Stomach smooth muscle (tissue), 2 donors: Measurements from ENCODE around the gene HS1BP3.

Source experiments
- H3K27ac ChIP-seq: one replicate; pipeline ENCODE4 v1.7.0; 2013; ENCODE audit warnings: mild to moderate bottlenecking, low read length, inconsistent platforms
- H3K27me3 ChIP-seq, 2 donors: one replicate each; pipeline ENCODE4 v1.7.0; 2013; ENCODE audit warnings: low read length in 2 of 2; ENCODE audit not compliant: insufficient read depth in 2 of 2, control insufficient read depth in 1 of 2
- H3K36me3 ChIP-seq, 2 donors: one replicate each; pipeline ENCODE4 v1.7.0; 2013; ENCODE audit warnings: low read length in 2 of 2; ENCODE audit not compliant: control insufficient read depth in 2 of 2, insufficient read depth in 2 of 2
- H3K4me1 ChIP-seq: one replicate; pipeline ENCODE4 v1.7.0; 2013; ENCODE audit warnings: low read length; ENCODE audit not compliant: control insufficient read depth, insufficient read depth
- H3K4me3 ChIP-seq, 2 donors: one replicate each; pipeline ENCODE4 v1.7.0; 2013; ENCODE audit warnings: low read length in 2 of 2
- H3K9ac ChIP-seq, 2 donors: one replicate each; pipeline ENCODE4 v1.7.0; 2013; ENCODE audit warnings: low read length in 2 of 2, mild to moderate bottlenecking in 1 of 2
- H3K9me3 ChIP-seq, 2 donors: one replicate each; pipeline ENCODE4 v1.7.0; 2013; ENCODE audit warnings: low read length in 2 of 2; ENCODE audit not compliant: control insufficient read depth in 2 of 2
- donor health status: healthy.
- donor health status: Pancreatic carcinoma.

Gene HS1BP3

DNA sequence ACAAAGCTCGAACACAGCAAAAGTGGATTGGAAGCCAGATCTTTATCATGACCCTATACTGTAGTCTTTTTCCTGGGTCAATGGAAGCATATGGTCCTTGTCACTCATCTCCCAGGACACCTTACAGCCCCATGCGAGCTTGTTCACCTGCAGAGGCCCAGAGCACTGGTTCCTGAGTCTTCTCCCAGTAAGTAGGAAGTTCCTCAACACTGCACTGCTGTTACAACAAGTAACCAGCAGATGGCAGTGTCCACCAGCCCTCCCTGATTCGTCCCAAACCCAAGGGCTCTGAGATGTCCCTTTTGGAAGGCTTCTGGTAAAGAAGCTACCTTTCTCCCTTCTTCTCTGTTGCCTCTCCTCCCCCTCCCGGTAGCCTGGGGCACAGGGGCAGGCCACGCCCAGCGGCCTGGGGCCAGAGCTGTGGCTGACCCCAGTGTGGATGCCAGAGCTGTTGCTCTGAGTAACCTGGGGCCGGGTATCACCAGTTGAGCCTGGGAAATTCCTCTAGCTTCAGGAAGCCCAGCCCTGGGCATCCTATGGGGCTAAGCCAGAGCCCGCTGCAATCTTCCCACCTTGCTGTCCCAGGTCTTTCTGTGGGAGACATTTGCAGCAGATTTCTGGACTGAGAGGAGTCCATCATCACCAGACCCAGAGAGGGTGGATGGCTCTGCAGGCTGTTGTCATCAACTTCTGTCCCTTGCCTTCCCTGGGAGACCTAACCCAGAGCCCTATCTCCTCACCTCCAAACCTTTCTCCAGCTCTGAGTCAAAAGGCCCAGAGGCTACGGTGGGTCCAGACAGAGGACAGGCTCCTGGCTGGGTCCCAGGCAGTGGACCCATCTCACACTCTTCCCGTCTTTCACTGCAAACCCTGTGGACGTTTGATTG lies 10.8 kb upstream of the HS1BP3 start:
- no peaks in the 10 kb centered on the region for H3K9me3 ChIP-seq
- H3K4me1 ChIP-seq, result peaks cover 16% of the 10 kb centered on the region
- peaks cover 35 to 51% of the 10 kb centered on the region in 2 donors for H3K27me3 ChIP-seq
- no peak overlapping the region for H3K9ac ChIP-seq
- H3K4me3 ChIP-seq, result no peak overlapping the region
- no peaks in the 10 kb centered on the region for H3K36me3 ChIP-seq
- H3K27ac ChIP-seq, result no peak overlapping the region

DNA sequence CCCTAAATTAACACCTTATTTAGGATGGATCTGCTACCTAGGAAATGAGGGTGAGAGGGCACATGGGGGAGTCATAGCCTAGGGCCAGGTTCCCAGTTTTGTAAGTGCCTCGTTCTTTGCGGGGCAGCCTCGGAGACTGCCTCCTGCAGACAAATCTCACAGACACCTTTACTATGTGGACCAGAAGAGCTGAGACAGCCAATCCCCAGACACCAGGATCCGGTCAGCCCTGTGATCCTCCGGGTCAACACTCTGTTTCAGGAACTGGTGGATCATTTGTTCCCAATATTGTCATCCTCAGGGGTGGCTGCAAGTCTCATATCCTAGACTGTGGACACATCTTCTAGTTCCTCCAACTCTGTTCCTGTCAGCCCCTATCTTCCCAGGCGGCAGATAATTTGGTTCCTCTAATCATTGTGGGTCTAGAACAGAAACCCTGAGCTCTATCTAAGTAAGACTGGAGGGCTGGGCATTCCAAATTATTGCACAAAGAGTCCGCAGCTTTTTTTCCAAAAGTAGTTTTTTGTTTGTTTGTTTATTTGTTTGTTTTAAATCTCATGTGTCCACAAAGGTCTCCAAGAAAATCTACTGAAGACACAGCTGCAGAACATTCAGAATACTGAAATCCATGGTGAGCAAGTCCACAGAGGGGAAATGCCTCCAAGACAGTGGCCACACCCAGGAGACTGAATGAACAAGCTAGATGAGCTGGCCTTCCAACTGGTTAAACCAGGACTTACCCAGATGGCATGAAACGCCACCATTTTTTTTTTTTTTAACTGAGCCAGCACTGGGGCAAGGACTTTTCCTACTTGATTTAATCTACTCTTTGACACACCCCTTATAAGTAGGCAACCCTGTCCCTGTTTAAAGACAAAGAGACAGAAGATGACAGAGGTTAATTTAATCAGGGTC lies 9.9 kb upstream of the HS1BP3 start:
- H3K27me3 ChIP-seq, result peaks cover 31 to 42% of the 10 kb centered on the region in 2 donors
- H3K9me3 ChIP-seq, result no peaks in the 10 kb centered on the region
- H3K4me1 ChIP-seq, result peaks cover 7% of the 10 kb centered on the region
- H3K36me3 ChIP-seq, result no peaks in the 10 kb centered on the region
- no peak overlapping the region for H3K4me3 ChIP-seq
- no peak overlapping the region for H3K9ac ChIP-seq
- no peak overlapping the region for H3K27ac ChIP-seq

DNA sequence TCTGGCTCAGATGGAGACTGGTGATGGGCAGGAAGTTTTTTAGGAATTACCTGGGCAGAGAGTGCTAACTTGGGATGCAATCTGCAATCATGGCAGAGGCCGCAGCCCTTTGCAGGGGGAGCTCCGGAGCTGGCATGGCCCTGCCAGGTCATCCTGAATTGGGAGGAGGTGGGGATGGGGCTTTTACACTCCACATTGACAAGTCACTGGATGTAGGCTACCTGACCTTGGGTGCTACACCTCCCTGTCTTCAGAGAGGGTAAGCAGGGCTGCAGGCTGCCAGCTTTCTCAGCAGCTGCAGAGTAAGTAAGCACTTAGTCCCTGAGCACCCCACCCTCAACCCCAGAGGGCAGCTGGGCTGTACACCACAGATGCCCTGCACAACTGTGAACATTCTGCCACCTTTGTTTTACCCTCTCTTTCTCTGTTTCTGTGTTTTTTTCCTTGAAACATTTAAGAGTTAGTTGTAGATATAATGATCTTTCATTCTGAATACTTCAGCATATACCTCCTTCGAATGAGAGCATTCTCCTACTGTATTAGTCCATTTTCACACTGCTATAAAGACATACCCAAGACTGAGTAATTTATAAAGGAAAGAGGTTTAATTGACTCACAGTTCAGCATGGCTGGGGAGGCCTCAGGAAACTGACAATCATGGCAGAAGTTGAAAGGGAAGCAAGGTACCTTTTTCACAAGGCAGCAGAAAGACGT lies 6.8 kb upstream of the HS1BP3 start:
- Histone ChIP-seq H3K9ac (no peak overlapping the region), H3K27me3 (peaks cover 7 to 15% of the 10 kb centered on the region in 2 donors), H3K4me1 (peaks cover 2% of the 10 kb centered on the region), H3K36me3 (no peaks in the 10 kb centered on the region), H3K9me3 (no peaks in the 10 kb centered on the region), H3K27ac (no peak overlapping the region), H3K4me3 (no peak overlapping the region)

DNA sequence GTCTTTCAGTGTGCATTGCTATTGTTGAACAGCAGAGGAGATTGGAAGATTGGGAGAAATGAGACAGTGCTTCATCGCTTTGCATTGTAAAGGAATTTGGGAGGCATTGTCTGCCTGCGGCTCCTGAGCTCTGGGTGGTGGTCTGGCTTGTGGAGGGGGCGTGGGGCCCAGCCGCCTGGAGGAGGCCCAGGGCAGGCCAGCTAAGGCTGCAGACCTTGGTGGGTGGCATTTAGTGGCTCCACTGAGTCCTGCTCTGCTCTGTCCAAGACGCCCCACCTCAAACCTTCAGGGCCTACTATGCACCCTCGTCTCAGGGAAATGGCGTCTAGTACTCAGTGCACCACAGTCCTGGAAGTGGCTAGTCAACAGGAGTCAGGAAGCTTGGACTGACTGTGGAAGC lies 5.7 kb upstream of the HS1BP3 start:
- Histone ChIP-seq H3K36me3 (no peaks in the 10 kb centered on the region), H3K9ac (no peak overlapping the region), H3K4me3 (no peak overlapping the region), H3K27ac (no peak overlapping the region), H3K9me3 (no peaks in the 10 kb centered on the region), H3K27me3 (peaks cover 2 to 4% of the 10 kb centered on the region in 2 donors), H3K4me1 (peaks cover 11% of the 10 kb centered on the region)

DNA sequence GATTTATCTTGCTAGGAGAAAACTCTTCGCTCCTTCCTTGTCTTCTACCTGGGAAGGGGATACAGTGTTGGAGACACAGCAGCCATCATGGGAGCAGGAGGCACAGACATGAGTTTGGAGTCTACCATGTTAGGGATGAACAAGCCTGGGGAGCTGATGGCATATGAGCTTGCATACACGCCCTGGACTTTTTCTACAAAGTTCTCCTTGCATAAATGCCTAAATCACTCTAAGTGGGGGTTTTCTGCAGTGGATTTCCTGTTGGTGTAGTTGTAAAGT lies 3.6 kb upstream of the HS1BP3 start:
- Histone ChIP-seq H3K4me1 (peaks cover 29% of the 10 kb centered on the region), H3K27ac (no peak overlapping the region), H3K9ac (no peak overlapping the region), H3K4me3 (no peak overlapping the region), H3K36me3 (no peaks in the 10 kb centered on the region), H3K27me3 (peaks cover 0 to 2% of the 10 kb centered on the region in 2 donors), H3K9me3 (no peaks in the 10 kb centered on the region)

DNA sequence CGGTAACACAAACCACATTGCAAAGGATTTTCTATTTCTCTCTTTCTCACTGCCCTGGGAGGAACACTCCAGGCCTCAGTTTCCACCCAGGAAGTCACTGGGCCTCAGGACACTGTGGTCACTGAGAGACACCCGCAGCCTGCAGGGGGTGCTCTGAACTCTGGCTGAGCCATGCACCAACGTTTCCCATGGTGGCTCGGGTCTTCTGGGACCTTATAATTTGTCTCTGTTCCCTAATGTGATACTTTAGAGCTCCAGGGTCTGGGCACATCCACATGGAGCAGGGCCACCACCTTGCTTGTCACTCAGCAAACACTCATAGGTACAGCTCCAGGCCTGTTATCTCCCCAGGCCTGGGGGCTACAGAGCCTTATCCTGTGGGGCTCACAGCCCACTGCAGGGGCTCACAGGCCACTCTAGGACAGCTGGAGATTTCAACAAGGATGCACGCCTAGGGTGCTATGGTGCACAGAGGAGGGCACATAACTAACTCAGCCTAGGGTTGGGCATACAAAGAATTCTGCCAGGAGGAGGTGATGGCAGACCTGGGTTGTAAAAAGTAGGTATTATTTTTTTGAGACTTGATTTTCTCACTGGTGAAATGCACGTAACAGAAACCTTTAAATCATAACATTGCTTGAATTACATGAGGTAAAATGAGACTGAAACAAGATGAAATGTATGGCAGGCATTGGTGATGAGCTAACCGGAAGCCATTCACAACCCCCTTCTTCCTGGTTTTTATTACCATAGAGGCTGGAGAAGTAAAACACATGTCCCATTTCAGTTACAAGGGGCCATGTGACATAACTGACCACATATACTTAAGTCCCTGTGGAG lies 3.0 kb upstream of the HS1BP3 start:
- Histone ChIP-seq H3K9me3 (no peaks in the 10 kb centered on the region), H3K27ac (no peak overlapping the region), H3K36me3 (no peaks in the 10 kb centered on the region), H3K9ac (no peak overlapping the region), H3K4me1 (peaks cover 34% of the 10 kb centered on the region), H3K27me3 (peaks cover 0 to 2% of the 10 kb centered on the region in 2 donors), H3K4me3 (no peak overlapping the region)

DNA sequence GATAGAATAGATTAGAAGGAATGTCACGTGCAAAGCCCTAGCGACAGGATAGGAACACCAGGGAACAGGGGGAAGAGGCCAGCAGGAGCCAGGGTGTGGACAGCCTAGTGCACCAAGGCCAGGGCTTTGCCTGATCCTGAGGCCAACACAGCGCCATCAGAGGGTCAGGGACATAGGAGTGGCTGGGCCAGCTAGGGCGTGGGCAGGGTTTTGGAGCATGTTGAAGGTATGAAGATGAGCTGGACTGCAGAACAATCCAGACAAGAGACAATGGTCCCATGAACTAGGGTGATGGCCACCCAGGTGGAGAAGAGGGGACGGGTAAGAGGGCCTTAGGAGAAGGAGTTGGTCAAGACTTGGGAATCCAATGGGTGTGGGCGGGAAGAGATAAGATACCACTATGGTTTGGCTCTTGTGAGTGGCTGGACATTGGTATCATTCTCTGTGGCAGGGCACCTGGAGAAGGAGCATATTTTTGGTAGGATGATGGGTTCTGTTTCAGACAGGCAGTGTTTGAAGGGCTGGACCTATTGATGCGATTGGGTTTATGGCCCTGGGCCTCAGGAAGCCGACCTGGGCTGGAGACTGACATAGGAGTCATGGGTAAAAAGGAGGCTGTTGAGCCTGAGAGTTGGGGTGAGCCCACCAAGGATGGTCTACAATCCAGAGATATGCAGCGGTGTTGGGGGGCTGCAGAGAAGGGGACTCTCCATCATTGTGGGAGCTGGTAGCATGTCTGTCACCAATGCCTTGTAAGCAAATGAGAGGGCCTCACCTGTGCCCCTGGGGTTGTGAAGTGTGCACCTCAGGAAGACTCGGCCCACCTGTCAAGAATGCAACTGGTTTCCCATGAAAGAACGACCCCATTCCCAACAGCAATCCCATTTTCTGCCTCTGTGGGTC lies 2.0 kb upstream of the HS1BP3 start:
- Histone ChIP-seq H3K36me3 (no peaks in the 10 kb centered on the region), H3K9ac (no peak overlapping the region), H3K4me1 (peaks cover 44% of the 10 kb centered on the region), H3K4me3 (no peak overlapping the region), H3K9me3 (no peaks in the 10 kb centered on the region), H3K27me3 (peaks cover 0 to 2% of the 10 kb centered on the region in 2 donors), H3K27ac (peak overlapping the region; percentile 97)

DNA sequence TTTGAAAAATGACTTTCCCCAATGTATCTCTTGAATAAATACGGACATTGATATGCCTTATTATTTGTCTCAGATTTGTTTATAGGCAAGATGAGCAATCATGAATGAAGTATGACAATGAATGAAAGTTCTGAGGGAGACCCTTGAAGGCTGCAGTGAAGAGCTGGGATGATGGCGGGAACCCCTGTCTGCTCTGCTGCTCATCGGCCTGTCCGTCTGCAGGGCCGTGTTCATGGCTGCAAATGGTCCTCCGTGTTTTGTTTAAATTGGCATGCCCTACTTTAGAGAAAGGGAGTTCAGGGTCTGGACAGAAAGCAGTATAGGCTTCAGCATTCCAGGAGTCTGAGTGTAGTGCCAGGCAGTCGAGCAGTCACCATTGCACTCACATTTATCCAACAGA lies 1.2 kb upstream of the HS1BP3 start:
- H3K27me3 ChIP-seq, result peaks cover 0 to 2% of the 10 kb centered on the region in 2 donors
- no peaks in the 10 kb centered on the region for H3K9me3 ChIP-seq
- H3K27ac ChIP-seq, result peak overlapping the region; percentile 97
- H3K36me3 ChIP-seq, result no peaks in the 10 kb centered on the region
- peaks cover 52% of the 10 kb centered on the region for H3K4me1 ChIP-seq
- peak overlapping the region in 1 of 2 donors; percentile 47 for H3K9ac ChIP-seq
- H3K4me3 ChIP-seq, result no peak overlapping the region

DNA sequence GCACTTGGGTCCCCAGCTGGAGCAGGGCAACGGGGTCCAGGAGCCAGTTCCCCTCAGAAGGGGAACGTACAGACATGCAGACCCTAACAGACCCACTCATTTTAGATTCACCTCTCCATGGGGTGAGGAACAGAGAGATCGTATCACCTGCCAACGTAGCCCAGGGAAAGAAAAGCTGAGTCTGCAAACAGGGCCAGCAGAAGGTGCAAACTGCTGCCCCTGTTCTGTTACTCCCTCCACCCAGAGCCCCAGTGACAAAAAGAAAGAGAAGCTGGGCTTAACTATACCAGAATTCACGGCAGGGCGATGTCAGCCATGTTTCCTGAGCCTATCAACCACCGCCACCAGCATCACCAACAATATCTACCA lies 817 bp upstream of the HS1BP3 start:
- H3K36me3 ChIP-seq, result peaks cover 0 to 2% of the 10 kb centered on the region in 2 donors
- peak overlapping the region; percentile 97 for H3K27ac ChIP-seq
- H3K9me3 ChIP-seq, result no peaks in the 10 kb centered on the region
- peaks cover 0 to 2% of the 10 kb centered on the region in 2 donors for H3K27me3 ChIP-seq
- H3K9ac ChIP-seq, result peak overlapping the region; percentile 86 to 96
- peak overlapping the region; percentile 66 to 98 for H3K4me3 ChIP-seq
- peaks cover 56% of the 10 kb centered on the region for H3K4me1 ChIP-seq
